GM18499 (cell line): ENCODE results near the gene HDHD2.

Experiments used
- ATAC-seq: cut with Tn5 transposase; IDR thresholded peaks from one replicate; pipeline ENCODE4 v1.9.1; 2021; ENCODE audit warnings: moderate number of reproducible peaks; ENCODE audit not compliant: insufficient read depth, unreplicated experiment

Gene HDHD2

DNA sequence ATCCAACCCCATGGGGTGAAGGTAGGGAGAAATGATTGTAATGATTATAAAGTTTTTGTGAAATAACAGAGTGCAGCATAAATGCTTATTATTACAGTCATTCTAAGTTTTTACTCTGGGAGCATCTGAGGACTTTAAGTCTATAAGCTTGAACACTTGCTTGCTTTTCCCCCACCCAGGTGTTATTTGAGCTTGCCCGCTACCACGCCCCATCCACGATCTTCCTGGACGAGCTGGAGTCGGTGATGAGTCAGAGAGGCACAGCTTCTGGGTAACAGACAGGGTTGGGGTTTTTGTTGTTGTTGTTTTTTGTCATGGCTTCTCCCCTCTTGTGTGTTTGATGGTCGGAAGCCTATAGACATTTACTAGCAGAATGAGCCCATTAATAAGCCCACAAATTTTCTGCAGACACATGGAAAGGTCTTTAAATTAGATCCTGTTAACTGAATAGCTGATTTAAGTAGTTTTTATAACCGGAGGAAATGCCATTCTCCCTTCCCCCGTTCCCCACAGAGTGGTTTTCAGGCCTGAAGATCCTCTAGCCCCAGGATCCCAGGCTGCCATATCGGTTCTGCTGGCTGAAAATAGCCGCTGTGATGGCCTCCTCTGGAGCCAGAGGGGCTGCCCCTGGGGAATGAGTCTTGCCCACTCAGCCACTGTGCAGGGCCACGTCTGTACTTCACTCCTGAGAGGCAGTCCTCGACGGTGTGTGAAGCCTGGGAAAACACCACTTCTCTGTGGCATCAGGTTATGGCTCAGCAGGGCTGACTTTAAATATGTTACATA lies 75.0 kb downstream of the HDHD2 start:
- no peak for ATAC-seq

DNA sequence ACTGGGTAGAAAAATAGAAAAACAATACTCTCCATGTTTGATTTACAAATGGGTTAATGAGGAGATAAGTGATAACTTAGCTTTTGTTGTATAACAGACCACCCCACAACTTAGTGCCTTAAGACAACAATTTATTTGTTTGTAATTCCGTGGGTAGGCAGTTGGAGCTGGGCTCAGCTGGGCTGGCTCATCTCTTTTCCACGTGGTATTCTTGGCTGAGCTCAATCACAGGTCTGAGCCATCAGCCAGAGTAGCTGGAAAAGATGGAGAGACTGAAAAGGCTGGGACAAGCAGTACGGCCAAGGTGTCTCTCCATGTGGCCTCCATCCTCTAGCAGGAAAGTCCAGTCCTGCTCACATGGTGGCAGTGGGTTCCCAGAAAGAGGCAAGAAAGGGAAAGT lies 82.7 kb downstream of the HDHD2 start:
- no peak for ATAC-seq

DNA sequence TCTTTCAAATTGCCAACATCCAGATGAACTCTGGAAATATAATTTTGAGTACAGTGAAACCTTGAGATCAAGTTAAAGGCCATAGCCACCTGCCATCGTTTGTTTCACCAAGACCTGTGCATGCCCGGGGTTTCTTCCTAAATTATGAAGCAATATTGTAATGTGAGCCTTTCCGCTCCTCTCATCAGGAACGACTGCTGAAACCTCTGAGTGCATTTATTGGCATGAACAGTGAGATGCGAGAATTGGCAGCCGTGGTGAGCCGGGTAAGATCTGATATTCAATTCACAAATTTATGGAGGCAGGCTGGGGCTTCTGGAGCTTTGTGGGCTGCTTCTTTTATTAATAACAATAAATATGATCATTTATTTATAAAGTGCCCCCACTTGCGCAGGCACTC lies 87.2 kb downstream of the HDHD2 start:
- no peak for ATAC-seq

GRCh38 chr18:47062471-47062870 lies 87.8 kb downstream of the HDHD2 start:
- no peak for ATAC-seq
